ENCODE data around the gene C15orf62.

Gene C15orf62

GRCh38 chr15:40755812-40756208 is 14.0 kb upstream of the C15orf62 start:
- DNase-seq (ENCODE audit: low spot score) = peak; percentile 40

GRCh38 chr15:40756938-40757337 is 12.8 kb upstream of the C15orf62 start:
- peak; percentile 40 for DNase-seq (ENCODE audit: low spot score)

- DNase-seq (ENCODE audit: low spot score) = no peak
Observed at GRCh38 chr15:40759961-40760360, 9.8 kb upstream of the C15orf62 start.

GRCh38 chr15:40762919-40763800 is 6.6 kb upstream of the C15orf62 start:
- DNase-seq (ENCODE audit: low spot score) = peak; percentile 52

- DNase-seq (ENCODE audit: low spot score) = peak; percentile 69
Observed at GRCh38 chr15:40763801-40764628, 5.8 kb upstream of the C15orf62 start, which contains the start of gene GCHFR. GCHFR (plus strand) TSS chr15:40764068; CDS start chr15:40764181, 113 bp downstream.

GRCh38 chr15:40764629-40765103 is 5.1 kb upstream of the C15orf62 start:
- DNase-seq (ENCODE audit: low spot score) = peak; percentile 45

- no peak for DNase-seq (ENCODE audit: low spot score)
Observed at GRCh38 chr15:40766194-40766815, 3.5 kb upstream of the C15orf62 start.

GRCh38 chr15:40766906-40767837 is 2.6 kb upstream of the C15orf62 start:
- DNase-seq (ENCODE audit: low spot score) = peak; percentile 68

- no peak for DNase-seq (ENCODE audit: low spot score)
Observed at GRCh38 chr15:40767838-40768500, 1.8 kb upstream of the C15orf62 start.

GRCh38 chr15:40768521-40769273 is 1.1 kb upstream of the C15orf62 start:
- peak; percentile 48 for DNase-seq (ENCODE audit: low spot score)

GRCh38 chr15:40770147-40770721 is 454 bp downstream of the C15orf62 start:
- DNase-seq (ENCODE audit: low spot score) = no peak

- no peak for DNase-seq (ENCODE audit: low spot score)
Observed at GRCh38 chr15:40771242-40771641, 1.5 kb downstream of the C15orf62 start.

GRCh38 chr15:40772014-40772413 is 2.2 kb downstream of the C15orf62 start:
- no peak for DNase-seq (ENCODE audit: low spot score)

- no peak for DNase-seq (ENCODE audit: low spot score)
Observed at GRCh38 chr15:40773496-40773895, 3.7 kb downstream of the C15orf62 start.

GRCh38 chr15:40773902-40774301 is 4.1 kb downstream of the C15orf62 start:
- no peak for DNase-seq (ENCODE audit: low spot score)

GRCh38 chr15:40775007-40775406 is 5.2 kb downstream of the C15orf62 start:
- no peak for DNase-seq (ENCODE audit: low spot score)

- no peak for DNase-seq (ENCODE audit: low spot score)
Observed at GRCh38 chr15:40775740-40776536, 6.2 kb downstream of the C15orf62 start.

GRCh38 chr15:40776537-40777141 is 6.9 kb downstream of the C15orf62 start:
- peak; percentile 51 for DNase-seq (ENCODE audit: low spot score)

Measured in hematopoietic multipotent progenitor cell treated with erythropoietin and hydrocortisone succinate and interleukin-3 and kit ligand, for 15 days (in vitro differentiated cells).